ENCODE measurements around the gene AP1S2. TPM values are rescaled to one million over a fixed set of nuclear protein-coding genes. Genes with fewer than 3 reads are reported as not detected.

The AP1S2 gene
- total and polyA plus RNA-seq, 2 of the 13 experiments (the other 11 are each of a cell fraction or from before 2014, with no cell fraction given), result 10.1 to 18.8 TPM

DNA sequence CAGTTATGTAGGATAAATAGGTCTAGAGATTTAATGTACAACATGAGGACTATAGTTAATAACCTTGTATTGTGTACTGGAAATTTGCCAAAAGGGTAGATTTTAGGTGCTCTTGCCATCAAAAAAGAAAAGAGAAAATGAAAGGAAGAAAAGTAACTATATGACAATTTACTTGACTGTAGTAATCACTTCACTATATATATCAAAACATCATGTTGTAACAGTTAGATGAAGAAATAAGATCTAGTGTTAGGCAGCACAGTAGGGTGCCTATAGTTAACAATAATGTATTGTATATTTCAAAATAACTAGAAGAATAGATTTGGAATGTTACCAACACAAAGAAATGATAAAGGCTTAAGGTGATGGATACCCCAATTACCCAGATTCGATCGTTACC, 35.9 kb upstream of the AP1S2 start:
- no peak for DNase-seq (ENCODE audit: low spot score)
- H3K4me2 ChIP-seq (ENCODE audit: low read depth, low read length), result no peak overlapping the region
- no peaks in the 10 kb centered on the region for H3K4me1 ChIP-seq (ENCODE audit: insufficient read depth, low read length)
- H3K9ac ChIP-seq (ENCODE audit: insufficient read depth, low read depth, low read length), result no peak overlapping the region
- BruUV-seq (replicated peaks), result no TSS peak
- TF ChIP-seq HMG20A (CRISPR knock-in tag; IDR thresholded peaks at IDR 0.05; ENCODE audit: borderline replicate concordance) (no peak), CC2D1A (CRISPR knock-in tag; IDR thresholded peaks at IDR 0.05) (no peak), ZSCAN31 (CRISPR knock-in tag; IDR thresholded peaks at IDR 0.05; ENCODE audit: low read depth) (no peak), ZMYM3 (CRISPR knock-in tag; IDR thresholded peaks at IDR 0.05) (no peak), SRY (CRISPR knock-in tag; IDR thresholded peaks at IDR 0.05) (no peak)
- no peak for FAIRE-seq
- no peaks in the 10 kb centered on the region; a peak in 1 of 5 replicates for H3K27me3 ChIP-seq (ENCODE audit: control insufficient read depth in 1 of 2, insufficient read depth in 2 of 2, low read length in 2 of 2)
- no peak for ATAC-seq
- in situ Hi-C loops (cut with HindIII; ENCODE audit: extremely low pct_ligation_motif_present, low pct_unique_long_range_greater_than_20kb), result no loop called here
- no peak overlapping the region for H3K4me3 ChIP-seq (replicated peaks in 1 of 3; ENCODE audit: insufficient read depth in 1 of 3, low read depth in 2 of 3, low read length in 3 of 3)
- H3K36me3 ChIP-seq (replicated peaks in 1 of 2; ENCODE audit: control insufficient read depth in 1 of 2, insufficient read depth in 2 of 2, low read length in 2 of 2), result no peaks in the 10 kb centered on the region
- no peaks in the 10 kb centered on the region for H4K20me1 ChIP-seq (ENCODE audit: insufficient read depth, low read length)
- POLR2A ChIA-PET, result no interaction called here
- WGBS (ENCODE audit: low lambda C conversion rate), result 0% methylated on average over 2 of the region's 2 CpGs
- no peak overlapping the region for H3K27ac ChIP-seq (ENCODE audit: extremely low read length, insufficient read depth, low read length)
- no peaks in the 10 kb centered on the region for H3K9me3 ChIP-seq (ENCODE audit: low read length)
- CTCF ChIA-PET (ENCODE audit: low intra/inter-chr PET ratio, low total read pairs), result no interaction called here
- intact Hi-C loops (cut with micrococcal nuclease; ENCODE audit: unreplicated experiment), result no loop called here
- H2AFZ ChIP-seq (ENCODE audit: low read length), result no peak overlapping the region
- H3K79me2 ChIP-seq (ENCODE audit: insufficient read depth, low read length), result no peaks in the 10 kb centered on the region

DNA sequence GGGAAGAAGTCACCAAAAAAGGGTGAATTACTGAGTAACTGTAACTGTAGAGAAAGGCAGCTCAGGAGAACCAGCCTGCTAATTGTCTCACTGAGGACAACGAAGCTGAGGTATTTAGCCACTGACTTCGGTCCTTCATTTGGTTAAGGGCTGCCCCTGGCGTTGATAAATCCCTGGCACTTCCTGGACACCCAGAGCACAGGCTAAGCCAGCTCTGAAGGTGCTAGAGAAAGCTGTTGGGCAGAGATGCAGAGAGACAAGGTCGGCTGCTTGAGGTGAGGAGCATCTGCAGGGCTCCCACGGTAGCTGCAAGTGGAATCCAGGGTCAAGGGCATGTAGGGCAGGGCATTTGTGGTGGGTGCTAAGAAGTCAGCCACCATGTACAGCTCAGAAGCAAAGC, 33.4 kb upstream of the AP1S2 start:
- Histone ChIP-seq H3K36me3 (replicated peaks in 1 of 2; ENCODE audit: control insufficient read depth in 1 of 2, insufficient read depth in 2 of 2, low read length in 2 of 2) (no peaks in the 10 kb centered on the region), H3K4me1 (ENCODE audit: insufficient read depth, low read length) (no peaks in the 10 kb centered on the region), H3K4me2 (ENCODE audit: low read depth, low read length) (no peak overlapping the region), H3K9me3 (ENCODE audit: low read length) (no peaks in the 10 kb centered on the region), H4K20me1 (ENCODE audit: insufficient read depth, low read length) (no peaks in the 10 kb centered on the region), H3K27ac (ENCODE audit: extremely low read length, insufficient read depth, low read length) (no peak overlapping the region), H3K79me2 (ENCODE audit: insufficient read depth, low read length) (no peaks in the 10 kb centered on the region), H3K9ac (ENCODE audit: insufficient read depth, low read depth, low read length) (no peak overlapping the region), H2AFZ (ENCODE audit: low read length) (no peak overlapping the region), H3K27me3 (ENCODE audit: control insufficient read depth in 1 of 2, insufficient read depth in 2 of 2, low read length in 2 of 2) (no peaks in the 10 kb centered on the region; a peak in 1 of 5 replicates), H3K4me3 (replicated peaks in 1 of 3; ENCODE audit: insufficient read depth in 1 of 3, low read depth in 2 of 3, low read length in 3 of 3) (no peak overlapping the region)
- ChIA-PET CTCF (ENCODE audit: low intra/inter-chr PET ratio, low total read pairs) (no interaction called here), POLR2A (no interaction called here)
- DNase-seq (ENCODE audit: low spot score) (no peak), FAIRE-seq (no peak), ATAC-seq (no peak)
- no TSS peak for BruUV-seq (replicated peaks)
- intact Hi-C loops (cut with micrococcal nuclease; ENCODE audit: unreplicated experiment) (no loop called here), in situ Hi-C loops (cut with HindIII; ENCODE audit: extremely low pct_ligation_motif_present, low pct_unique_long_range_greater_than_20kb) (no loop called here)
- WGBS (ENCODE audit: low lambda C conversion rate), result 0% methylated on average over 2 of the region's 5 CpGs
- TF ChIP-seq ZNF775 (CRISPR knock-in tag; IDR thresholded peaks at IDR 0.05; ENCODE audit: borderline replicate concordance) (no peak), NFIC (IDR thresholded peaks at IDR 0.05; ENCODE audit: low read length) (no peak), ZNF230 (CRISPR knock-in tag; IDR thresholded peaks at IDR 0.05) (no peak), EP300 (IDR thresholded peaks at IDR 0.05; ENCODE audit: low read depth in 2 of 2, low read length in 2 of 2) (no peak), EP300 (CRISPR knock-in tag; IDR thresholded peaks at IDR 0.05; ENCODE audit: borderline replicate concordance) (no peak), ZNF558 (CRISPR knock-in tag; IDR thresholded peaks at IDR 0.05; ENCODE audit: borderline replicate concordance) (no peak), KLF12 (CRISPR knock-in tag; IDR thresholded peaks at IDR 0.05; ENCODE audit: borderline replicate concordance) (no peak), EHMT2 (IDR thresholded peaks at IDR 0.05; ENCODE audit: borderline replicate concordance, low read depth, low read length) (no peak), CBFB (CRISPR knock-in tag; IDR thresholded peaks at IDR 0.05) (no peak)
- TF ChIP-seq, protein P1, sequence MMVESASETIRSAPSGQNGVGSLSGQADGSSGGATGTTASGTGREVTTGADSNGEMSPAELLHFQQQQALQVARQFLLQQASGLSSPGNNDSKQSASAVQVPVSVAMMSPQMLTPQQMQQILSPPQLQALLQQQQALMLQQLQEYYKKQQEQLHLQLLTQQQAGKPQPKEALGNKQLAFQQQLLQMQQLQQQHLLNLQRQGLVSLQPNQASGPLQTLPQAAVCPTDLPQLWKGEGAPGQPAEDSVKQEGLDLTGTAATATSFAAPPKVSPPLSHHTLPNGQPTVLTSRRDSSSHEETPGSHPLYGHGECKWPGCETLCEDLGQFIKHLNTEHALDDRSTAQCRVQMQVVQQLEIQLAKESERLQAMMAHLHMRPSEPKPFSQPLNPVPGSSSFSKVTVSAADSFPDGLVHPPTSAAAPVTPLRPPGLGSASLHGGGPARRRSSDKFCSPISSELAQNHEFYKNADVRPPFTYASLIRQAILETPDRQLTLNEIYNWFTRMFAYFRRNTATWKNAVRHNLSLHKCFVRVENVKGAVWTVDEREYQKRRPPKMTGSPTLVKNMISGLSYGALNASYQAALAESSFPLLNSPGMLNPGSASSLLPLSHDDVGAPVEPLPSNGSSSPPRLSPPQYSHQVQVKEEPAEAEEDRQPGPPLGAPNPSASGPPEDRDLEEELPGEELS (CRISPR knock-in tag; IDR thresholded peaks at IDR 0.05), result no peak
- TF ChIP-seq, protein P2, sequence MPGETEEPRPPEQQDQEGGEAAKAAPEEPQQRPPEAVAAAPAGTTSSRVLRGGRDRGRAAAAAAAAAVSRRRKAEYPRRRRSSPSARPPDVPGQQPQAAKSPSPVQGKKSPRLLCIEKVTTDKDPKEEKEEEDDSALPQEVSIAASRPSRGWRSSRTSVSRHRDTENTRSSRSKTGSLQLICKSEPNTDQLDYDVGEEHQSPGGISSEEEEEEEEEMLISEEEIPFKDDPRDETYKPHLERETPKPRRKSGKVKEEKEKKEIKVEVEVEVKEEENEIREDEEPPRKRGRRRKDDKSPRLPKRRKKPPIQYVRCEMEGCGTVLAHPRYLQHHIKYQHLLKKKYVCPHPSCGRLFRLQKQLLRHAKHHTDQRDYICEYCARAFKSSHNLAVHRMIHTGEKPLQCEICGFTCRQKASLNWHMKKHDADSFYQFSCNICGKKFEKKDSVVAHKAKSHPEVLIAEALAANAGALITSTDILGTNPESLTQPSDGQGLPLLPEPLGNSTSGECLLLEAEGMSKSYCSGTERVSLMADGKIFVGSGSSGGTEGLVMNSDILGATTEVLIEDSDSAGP (CRISPR knock-in tag; IDR thresholded peaks at IDR 0.05; ENCODE audit: borderline replicate concordance), result no peak

All from HepG2 (cell line).